Dermis blood vessel endothelial cell (primary cell): Measurements from ENCODE around the gene POLDIP2. TPM values are rescaled to one million over a fixed set of nuclear protein-coding genes. Genes with fewer than 3 reads are reported as not detected.
A peak's percentile ranks its signal among the peaks of the same experiment; 100 is the strongest.

Source experiments
- DNase-seq: peaks from one replicate; pipeline ENCODE4 v3.0.0; 2010
- total RNA-seq: library from RNA; depleted of rRNA; stranded (reverse); fragments of >200 nt; gene quantifications from 2 replicates; pipeline ENCODE4 v1.2.3, GENCODE V29; 2014

POLDIP2 gene
- total RNA-seq, 1 donor from 2014 or later = 69.4 TPM

DNA sequence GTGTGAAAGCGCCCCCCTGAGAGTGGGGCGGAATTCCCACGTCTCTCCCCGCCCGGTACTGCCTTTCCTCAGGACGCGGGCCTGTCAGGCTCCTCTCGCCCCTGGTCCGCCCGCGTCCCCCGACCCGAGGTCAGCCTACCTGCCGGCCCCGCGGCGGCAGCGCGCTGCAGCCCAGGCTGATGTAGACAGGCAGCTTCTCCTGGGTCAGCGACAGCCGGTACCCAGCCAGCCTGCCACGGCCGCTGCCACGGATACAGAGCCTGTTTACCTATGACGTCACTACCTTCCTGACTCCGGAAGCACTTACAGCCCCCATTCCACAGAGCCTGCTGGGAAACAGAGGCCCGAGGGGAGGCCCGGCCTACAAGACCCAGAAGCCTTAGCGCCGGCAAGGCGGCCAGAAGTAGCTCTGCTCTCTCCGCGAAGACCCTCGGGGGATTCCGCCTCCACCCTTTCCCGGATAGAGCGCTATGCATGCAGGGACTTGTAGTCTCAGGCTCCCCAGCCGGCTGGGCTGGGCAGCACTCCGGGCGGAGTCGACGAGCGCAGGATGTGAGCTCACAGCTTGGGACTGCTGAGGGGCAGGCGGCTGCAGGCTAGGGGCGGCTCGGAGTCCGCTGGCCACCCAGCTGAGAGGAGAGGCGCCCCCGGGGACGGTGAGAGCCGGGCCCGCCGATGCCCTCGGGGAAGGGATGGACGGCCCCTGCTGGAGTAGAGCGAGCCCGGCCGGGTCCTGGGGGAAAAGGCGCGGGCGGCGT lies 21.9 kb downstream of the POLDIP2 start, which contains the start of the genes IFT20 and TNFAIP1:
Gene IFT20 (minus strand): TSS at position 272 of the 758 bp plus-strand sequence. CDS start 3,487 bp downstream, outside the sequence.
Gene TNFAIP1 (plus strand): TSS at position 561 of the 758 bp plus-strand sequence. CDS start 3,761 bp downstream, outside the sequence.
- DNase-seq = peak; percentile 100

DNA sequence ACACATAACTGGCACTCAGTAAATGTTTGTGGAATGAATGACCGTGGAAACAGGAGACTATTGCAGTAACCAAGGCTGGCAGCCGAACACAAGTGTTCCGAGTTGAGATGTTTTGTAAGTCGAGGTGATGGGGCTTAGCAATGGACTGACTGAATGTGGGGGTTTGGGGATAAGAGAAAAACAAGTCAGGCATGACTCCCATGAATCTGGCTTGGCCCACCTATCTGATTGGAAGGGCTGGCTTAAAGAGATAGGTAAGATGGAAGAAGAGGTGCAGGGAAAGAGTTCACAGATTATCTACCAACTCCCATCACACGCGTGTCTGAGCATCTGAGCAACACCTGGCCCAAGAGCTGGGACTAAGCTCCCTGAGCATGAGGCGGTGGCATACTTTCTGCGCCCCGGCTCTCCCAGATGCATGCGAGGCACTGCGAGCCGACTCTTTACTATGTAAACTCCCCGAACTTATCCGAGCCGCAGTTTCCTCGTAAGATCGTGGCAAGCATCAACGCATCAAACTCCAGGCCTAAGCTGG lies 22.6 kb downstream of the POLDIP2 start:
- DNase-seq = no peak

DNA sequence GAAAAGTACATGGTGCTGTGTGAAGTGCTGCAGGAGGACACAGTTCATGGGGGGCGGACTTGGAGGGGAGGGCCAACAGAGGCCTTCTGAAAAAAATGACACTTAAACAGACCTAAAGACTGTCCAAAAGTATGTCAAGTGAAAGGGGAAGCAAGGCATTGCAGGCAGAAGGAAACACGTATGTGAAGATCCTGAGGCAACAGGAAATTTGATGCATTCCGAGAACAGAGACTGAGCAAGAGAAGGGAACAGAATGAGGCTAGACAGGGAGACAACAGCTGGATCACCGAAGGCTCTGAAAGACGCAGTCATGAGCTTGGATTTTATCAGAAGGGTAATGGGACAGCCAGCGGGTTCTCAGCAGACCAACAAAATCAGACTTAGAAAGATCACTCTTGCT lies 23.2 kb downstream of the POLDIP2 start:
- peak; percentile 56 for DNase-seq

DNA sequence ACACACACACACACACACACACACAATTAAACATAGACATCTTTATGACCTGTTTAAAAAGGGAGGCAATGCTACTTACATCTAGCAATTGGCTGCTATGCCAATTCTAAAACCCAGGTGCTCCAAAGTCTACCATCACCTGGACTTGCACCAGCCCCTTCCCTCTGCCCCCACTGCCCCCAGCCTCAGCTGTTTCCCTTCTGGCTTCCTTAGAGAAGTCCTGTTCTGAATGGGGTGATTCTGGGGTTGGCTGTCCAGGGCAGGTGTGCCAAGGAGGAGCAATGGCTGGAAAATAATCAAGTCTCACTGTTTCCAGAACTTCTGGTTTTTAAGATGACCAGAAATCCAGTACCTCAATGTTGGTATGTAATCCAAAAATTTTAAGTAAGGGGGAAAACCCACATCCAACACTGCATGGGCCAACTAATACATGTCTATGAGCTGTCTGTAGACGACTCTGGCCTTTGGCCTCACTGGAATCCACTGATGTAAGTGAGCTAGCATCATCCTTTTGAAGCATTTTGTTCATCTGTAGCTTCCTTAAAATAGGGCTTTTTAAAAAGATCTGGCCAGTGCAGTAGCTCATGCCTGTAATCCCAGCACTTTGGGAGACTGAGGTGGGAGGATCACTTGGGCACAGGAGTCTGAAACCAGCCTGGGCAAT lies 24.1 kb downstream of the POLDIP2 start:
- DNase-seq = no peak

DNA sequence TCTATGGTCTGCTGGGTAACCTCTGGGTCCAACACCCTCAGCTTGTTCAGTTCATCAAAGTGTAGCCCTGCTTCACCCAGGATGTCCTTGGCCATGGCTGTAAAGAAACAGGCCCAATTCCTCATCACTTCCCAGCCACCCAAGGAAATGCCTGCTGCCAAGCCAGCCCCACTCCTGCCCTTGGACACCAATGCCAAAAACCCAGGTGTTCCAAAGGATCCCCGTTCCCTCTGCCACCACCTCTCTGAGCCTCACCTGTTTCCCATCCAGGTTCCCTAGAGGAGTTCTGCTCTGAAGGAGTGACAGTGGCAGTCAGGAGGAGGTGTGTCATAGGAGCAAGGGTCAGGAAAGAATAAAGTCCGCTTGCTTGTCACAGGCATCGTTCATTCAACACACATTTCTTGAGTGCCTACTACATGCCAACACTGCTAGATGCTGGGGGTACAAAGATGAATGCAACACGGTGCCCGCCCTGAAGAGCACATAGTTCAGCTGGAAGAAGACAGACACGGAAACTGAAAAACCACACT lies 25.4 kb downstream of the POLDIP2 start:
- no peak for DNase-seq

DNA sequence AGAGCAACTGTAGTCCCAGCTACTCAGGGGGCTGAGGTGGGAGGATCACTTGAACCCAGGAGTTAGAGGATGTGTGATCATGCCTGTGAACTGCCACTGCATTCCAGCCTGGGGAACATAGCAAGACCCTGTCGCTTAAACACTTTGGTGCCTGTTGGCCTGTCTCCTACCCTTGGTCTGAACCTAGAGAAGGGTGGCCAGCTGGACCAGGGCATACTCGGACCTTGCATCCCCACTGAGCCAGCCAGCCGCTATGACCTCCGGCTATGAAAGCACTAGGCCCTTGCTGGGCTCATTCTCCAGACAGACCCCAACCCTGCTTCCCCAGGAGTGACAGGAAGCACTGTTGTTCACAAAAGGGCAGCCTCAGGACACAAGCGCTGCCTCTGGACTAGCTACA lies 26.7 kb downstream of the POLDIP2 start:
- no peak for DNase-seq

DNA sequence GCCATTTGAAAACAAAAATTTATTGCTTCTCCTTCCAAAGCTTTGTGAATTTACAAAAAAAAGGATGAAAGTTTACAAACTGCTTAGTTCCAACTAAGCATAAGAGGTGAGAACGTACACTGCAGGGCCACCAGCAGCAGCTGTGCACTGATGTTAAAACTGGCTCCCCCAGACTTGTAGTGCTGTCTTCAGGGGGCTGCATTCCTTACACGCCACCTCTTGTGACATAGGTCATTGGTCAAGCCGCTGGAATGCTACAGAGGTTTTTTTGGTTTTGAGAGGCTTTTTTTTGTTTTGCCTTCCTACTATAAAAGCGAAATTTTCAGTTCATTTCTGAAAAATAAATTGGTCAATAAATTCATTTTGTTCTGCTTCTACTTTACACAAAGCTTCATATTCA lies 29.0 kb downstream of the POLDIP2 start:
- DNase-seq = no peak

DNA sequence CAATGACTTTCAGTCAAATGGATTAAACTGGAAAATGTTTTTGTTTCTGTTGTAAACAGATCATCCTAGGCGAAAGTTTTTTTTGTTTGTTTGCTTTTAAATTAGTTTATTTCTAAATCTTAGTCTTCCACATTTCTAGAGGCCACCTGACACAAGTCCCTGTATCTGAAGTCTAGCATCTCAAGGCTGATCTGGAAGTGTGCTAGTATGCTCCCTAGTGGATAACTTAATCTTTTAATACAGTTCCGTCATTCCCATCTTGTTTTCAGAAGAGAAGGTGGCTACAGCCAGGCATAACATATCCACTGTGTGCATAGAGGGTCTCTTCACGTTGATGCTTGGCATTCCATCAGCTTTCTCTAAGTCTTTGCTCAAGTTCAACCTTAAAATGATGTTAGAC lies 29.6 kb downstream of the POLDIP2 start:
- DNase-seq = no peak

DNA sequence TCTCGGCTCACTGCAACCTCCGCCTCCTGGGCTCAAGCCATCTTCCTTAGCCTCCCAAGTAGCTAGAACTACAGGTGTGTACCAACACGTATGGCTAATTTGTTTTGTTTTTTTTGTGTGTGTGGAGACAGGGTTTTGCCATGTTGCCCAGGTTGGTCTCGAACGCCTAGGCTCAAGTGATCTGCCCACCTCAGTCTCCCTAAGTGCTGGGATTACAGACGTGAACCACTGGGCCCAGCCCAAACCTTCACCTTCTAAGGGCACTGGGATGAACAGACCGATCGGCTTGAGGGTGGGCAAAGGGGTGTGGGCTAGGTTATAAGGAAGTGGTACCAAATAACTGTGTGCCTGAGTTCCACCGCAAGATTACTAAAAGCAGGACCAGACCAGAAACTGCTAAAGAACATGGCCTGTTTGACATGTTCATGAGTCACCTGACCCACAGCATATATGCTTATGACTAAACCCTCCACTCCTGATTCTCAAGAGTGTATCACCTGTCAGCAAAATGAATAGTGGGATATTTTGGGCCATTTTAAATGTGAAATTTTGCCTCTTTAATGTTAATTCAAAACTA lies 30.2 kb downstream of the POLDIP2 start:
- no peak for DNase-seq

DNA sequence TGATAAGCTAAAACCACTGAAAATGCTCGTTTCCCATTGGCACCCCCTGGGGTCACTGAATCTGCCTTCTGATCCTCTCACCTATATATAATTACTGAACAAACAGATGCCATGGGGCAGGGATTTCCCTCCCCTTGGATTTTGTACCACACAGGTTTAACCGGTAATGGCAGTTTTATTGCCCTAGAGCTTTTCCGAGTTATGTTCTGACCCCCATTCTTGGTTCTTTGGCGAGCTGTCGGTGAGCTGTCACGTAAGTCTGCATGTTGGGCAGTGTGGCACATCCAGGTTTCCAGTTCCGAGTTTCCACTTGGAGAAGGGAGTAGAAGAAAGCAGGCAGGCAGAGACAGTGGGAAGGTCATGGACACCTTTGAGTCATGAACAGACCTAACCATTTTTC lies 31.2 kb downstream of the POLDIP2 start:
- no peak for DNase-seq

DNA sequence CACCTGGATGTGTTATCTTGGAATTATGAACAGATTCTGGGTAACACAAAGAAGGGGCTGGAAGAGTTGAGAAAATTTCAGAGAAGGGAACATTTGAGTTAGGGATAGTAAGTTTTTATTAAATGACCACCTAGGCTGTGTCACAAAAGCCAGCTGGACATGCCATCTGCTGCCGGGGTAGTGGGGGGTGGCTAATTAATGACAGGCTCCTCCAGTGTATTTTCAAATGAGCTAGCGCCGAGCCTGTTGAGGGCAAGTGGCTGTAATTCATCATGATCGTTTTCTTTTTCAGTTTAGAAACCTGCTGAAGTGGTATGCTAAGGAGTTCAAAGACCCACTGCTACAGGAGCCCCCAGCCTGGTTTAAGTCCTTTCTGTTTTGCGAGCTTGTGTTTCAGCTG lies 32.1 kb downstream of the POLDIP2 start:
- DNase-seq = no peak

DNA sequence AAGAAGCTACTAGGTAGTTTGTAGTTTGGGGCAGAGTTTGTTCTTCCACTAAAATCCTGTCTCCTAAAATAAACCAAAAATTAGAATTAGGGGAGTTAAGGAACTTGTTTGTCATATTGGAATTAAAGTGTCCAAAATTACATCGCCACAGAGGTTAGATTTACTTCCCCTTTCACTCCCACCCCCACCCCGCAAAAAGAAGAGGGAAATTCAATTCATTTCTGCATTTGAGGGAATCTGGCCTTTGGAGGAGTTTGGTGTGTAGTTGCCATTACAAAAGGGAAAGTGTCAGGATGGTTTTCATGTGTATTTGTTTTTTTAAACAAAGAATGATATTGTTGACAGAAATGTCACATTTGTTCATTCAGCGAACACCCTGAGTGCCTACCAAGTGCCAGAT lies 32.5 kb downstream of the POLDIP2 start:
- DNase-seq = no peak

DNA sequence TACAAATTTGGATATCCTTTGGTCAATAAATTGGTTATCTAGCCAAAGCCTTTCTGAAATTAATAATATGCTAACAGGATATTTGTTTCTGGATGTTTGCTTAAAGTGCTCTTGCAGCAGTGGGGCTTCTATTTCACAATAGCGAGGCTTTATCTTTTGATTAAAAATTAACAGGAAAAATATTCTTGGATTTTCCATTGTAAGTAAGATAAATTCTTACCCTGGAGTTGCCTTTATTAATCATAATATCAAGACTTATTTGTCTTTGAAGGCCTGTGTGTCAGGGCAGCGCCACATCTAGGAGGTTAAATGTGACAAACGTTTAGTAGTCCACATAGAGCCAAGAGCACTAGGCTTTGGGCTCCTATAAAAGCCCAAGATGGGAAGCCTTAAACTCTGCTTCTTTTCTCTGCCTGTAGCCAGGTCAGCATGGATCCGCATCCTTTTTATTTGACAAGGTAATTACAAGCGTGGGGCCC lies 33.0 kb downstream of the POLDIP2 start:
- DNase-seq = no peak

DNA sequence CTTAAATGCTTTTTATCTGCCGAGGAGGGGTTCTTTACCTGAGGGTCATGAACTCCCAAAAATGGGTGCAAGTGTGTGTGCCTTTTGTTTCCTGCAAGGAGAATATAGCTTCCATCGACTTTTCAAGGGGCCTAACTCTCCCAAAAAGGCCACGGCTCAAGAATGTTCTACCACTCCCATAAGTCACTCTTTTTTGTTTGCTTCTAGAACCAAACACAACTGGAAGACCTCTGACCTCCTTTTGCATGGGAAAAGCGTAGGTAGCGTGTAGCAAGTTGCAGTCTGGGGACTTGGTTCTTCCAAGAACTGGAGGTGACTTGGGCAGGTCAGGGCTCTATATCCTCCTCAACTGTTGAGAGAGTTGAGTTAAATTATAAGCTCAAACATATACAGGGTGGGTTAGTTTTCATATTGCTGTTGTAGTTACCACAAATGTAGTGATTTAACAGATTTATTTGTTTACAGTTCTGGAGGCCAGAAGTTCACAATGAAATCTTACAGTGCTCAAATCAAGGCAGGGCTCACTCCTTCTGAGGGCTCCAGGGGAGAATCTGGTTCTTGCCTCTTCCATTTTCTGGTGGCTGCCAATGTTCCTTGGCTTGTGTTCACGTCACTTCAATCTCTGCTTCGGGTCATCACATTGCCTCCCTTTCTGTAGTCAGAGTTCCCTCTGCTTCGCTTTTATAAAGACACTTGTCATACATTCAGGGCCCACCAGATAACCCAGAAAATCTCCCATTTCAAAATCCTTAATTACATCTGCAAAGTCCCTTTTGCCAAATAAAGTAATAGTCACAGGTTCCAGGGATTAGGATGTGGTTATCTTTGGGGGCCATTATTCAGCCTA lies 36.9 kb downstream of the POLDIP2 start:
- DNase-seq = no peak

DNA sequence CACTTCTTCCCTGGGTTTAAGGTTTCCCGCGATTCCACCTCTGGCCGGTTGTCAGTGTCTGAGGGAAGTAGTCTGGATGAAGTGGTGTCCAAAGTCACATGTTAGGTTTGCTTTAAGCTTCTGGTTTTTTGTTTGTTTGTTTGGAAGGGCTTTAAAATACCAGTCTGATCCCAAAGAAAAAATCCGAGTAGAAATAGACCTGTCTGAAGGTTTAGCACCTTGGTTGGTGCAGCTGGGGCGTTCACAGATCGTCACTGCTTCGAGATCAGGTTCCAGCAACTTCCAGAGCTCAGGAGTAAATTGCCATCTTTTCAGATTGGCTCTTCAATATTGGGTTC lies 37.8 kb downstream of the POLDIP2 start:
- DNase-seq = no peak

DNA sequence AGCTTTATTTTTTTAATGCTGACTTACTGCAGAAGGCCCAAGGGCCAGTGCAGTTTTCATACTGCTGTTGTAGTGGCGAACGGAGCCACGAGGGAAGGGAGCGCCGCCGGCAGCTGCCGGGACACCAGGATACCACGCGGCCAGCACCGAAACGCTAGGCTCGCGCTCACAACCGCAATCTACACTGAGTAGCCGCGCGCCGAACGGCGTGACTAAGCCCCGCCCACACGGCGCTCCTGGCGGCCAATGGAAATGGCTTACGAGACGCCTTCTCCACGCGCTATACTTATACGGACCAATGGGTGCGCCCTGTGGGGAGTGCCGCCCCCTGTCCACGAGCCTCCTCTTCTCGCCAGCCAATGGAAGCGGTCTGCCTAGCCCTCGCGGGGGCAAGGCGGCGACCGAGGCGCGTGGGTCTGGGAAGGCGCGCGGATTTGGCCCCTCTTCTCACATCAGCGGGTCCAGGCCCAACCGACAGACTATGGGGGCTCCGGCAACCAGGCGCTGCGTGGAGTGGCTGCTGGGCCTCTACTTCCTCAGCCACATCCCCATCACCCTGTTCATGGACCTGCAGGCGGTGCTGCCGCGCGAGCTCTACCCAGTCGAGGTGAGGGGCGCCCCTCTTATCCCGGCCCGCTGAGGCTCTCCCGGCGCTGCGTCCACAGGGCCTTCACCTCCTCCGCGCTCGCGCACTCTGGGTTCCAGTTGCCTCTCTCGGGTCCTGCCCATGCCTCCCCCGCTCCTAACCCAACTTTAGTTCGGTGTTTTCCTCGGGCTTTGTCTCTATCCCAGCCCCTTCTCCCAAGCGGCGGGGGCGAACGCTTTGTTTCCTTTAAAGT lies 38.3 kb downstream of the POLDIP2 start, which contains the start of gene TMEM97:
Gene TMEM97 (plus strand): TSS at position 442 of the 839 bp plus-strand sequence. CDS start 40 bp downstream, at position 482.
- peak; percentile 98 for DNase-seq

DNA sequence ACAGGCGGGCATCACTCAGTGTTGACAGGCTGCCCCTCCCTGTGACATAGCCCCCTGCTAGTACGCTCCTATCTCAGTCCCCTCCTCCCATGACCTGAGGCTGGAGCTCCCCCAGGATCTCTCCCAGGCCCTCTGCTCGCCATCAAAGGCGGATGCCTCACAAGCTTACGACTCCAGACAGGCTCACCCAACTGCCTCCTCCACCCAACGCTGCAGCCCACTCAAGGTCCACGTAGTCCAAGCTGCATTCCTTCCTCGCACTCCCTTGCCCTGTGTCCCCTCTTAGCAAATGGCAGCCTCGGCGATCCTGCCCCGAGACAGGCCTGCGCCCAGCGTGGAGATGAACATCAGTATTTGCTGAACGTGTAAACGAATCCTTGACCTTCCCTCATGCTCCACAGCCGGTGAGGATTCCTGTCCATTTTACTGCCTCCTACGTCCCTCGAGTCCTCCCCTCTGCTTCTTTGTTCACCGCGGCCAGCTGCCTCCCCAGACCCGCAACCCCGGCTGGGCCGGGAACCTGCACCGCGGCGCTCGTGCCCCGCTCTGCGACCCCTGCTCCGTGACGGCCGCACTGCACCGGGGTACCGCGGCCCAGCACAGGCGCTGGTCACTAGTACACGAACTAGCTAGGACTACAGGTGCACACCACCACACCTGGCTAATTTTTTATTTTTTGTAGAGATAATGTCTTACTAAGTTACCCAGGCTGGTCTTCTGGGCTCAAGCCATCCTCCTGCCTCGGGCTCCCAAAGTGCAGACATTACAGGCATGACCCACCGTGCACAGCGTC lies 39.2 kb downstream of the POLDIP2 start:
- no peak for DNase-seq

DNA sequence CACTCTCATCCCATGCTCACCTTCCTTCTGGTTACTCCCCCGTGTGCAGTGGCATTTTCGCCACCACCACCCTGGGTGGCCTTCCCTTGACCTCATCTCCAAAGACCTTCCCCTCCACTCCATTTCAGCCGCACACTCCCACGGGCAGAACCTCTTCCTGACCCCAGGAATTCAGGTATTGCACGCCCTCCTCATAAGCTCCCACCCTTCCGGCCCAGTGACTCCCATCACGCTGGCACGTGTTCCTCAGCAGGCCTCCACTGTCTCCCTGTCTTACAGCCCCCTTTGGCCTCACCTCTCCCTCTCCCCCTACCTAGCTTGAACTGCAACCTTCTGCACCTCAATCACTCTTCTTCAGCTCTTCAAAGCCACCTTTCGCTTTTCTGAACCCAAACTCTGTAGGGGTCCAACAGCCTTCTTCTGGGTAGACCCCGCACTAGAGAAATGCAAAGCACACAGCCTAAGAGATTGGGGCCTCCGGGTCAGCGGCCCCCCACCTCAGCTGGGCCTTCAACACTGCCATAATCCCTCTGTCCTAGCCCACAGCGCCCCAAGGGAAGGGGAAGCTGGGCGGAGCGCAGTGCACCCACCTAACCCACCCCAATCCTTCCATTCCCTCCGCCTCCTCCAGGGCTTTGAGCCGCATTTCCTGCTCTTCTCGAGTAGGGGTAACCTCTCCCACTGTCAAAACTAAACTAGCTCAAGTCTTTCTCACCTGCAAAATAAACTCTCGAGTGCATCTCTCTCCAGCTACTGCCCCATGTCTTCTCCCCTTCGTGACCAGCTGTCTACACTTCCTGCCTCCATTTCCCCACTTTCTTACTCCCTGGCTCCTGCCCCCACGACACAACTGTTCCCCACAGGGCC lies 40.0 kb downstream of the POLDIP2 start:
- no peak for DNase-seq
